Trophoblast cell (in vitro differentiated cells and primary cell): ENCODE measurements around the gene ZYX.

ENCODE experiments used
- DNase-seq, 2 donors: peaks; one replicate each; pipeline ENCODE4 v3.0.0-alpha.2; 2016
- H2AFZ ChIP-seq: 2 replicates; pipeline ENCODE4 v1.6.1; 2013; ENCODE audit warnings: low read length, moderate library complexity, mild to moderate bottlenecking; ENCODE audit not compliant: insufficient read depth, poor library complexity
- H2AK5ac ChIP-seq: 2 replicates; pipeline ENCODE4 v1.6.1; 2013; ENCODE audit warnings: mild to moderate bottlenecking, low read length
- H2BK120ac ChIP-seq: 2 replicates; pipeline ENCODE4 v1.6.1; 2013; ENCODE audit warnings: low read length, mild to moderate bottlenecking, moderate library complexity; ENCODE audit not compliant: insufficient read depth, poor library complexity
- H2BK12ac ChIP-seq: 2 replicates; pipeline ENCODE4 v1.6.1; 2013; ENCODE audit warnings: mild to moderate bottlenecking, low read length, moderate library complexity
- H2BK5ac ChIP-seq: 2 replicates; pipeline ENCODE4 v1.6.1; 2013; ENCODE audit warnings: low read length, low read depth, moderate library complexity, mild to moderate bottlenecking; ENCODE audit not compliant: poor library complexity
- H3K14ac ChIP-seq: 2 replicates; pipeline ENCODE4 v1.6.1; 2013; ENCODE audit warnings: mild to moderate bottlenecking, low read length
- H3K18ac ChIP-seq: 2 replicates; pipeline ENCODE4 v1.6.1; 2013; ENCODE audit warnings: mild to moderate bottlenecking, low read length
- H3K23ac ChIP-seq: 2 replicates; pipeline ENCODE4 v1.6.1; 2013; ENCODE audit warnings: low read length
- H3K27ac ChIP-seq: 2 replicates; pipeline ENCODE4 v1.5.1; 2013; ENCODE audit warnings: low read depth, mild to moderate bottlenecking, inconsistent platforms, low read length, moderate library complexity
- H3K27me3 ChIP-seq: 2 replicates; pipeline ENCODE4 v1.6.1; 2013; ENCODE audit warnings: inconsistent platforms, mild to moderate bottlenecking, low read length, moderate library complexity; ENCODE audit not compliant: insufficient read depth
- H3K36me3 ChIP-seq, 2 experiments: 1 replicate in 1 of 2; 2 replicates in 1 of 2; pipeline ENCODE4 v1.6.1; 2013; ENCODE audit warnings: low read length in 2 of 2, mild to moderate bottlenecking in 2 of 2, moderate library complexity in 1 of 2; ENCODE audit not compliant: insufficient read depth in 2 of 2, control insufficient read depth in 1 of 2
- H3K4ac ChIP-seq: 2 replicates; pipeline ENCODE4 v1.6.1; 2013; ENCODE audit warnings: low read depth, mild to moderate bottlenecking, low read length, moderate library complexity
- H3K4me1 ChIP-seq, 2 experiments: 1 replicate in 1 of 2; 2 replicates in 1 of 2; pipeline ENCODE4 v1.6.1; 2013; ENCODE audit warnings: low read length in 2 of 2, mild to moderate bottlenecking in 2 of 2, moderate library complexity in 1 of 2; ENCODE audit not compliant: insufficient read depth in 2 of 2, control insufficient read depth in 1 of 2
- H3K4me2 ChIP-seq: 2 replicates; pipeline ENCODE4 v1.6.1; 2013; ENCODE audit warnings: inconsistent platforms, mild to moderate bottlenecking, low read length, moderate library complexity
- H3K4me3 ChIP-seq: 2 replicates; pipeline ENCODE4 v1.5.1; 2013; ENCODE audit warnings: mild to moderate bottlenecking, low read depth, low read length, inconsistent platforms
- H3K79me1 ChIP-seq: one replicate; pipeline ENCODE4 v1.6.1; 2013; ENCODE audit warnings: low read length
- H3K79me2 ChIP-seq: 2 replicates; pipeline ENCODE4 v1.6.1; 2013; ENCODE audit warnings: low read length, mild to moderate bottlenecking; ENCODE audit not compliant: control insufficient read depth, insufficient read depth, poor library complexity
- H3K9ac ChIP-seq: 2 replicates; pipeline ENCODE4 v1.6.1; 2013; ENCODE audit warnings: mild to moderate bottlenecking, low read length
- H3K9me3 ChIP-seq: 2 replicates; pipeline ENCODE4 v1.6.1; 2013; ENCODE audit warnings: low read depth, mild to moderate bottlenecking, control low read depth, inconsistent platforms, low read length; ENCODE audit not compliant: insufficient read depth
- H4K12ac ChIP-seq: 2 replicates; pipeline ENCODE4 v1.6.1; 2013; ENCODE audit warnings: low read depth, mild to moderate bottlenecking, low read length, moderate library complexity
- H4K8ac ChIP-seq: 2 replicates; pipeline ENCODE4 v1.6.1; 2013; ENCODE audit warnings: low read depth, mild to moderate bottlenecking, low read length, moderate library complexity
- H4K91ac ChIP-seq: one replicate; pipeline ENCODE4 v1.6.1; 2013; ENCODE audit warnings: low read depth, mild to moderate bottlenecking, low read length, moderate library complexity
- WGBS: extraction: QIAGEN DNeasy Blood & Tissue Kit; methylation state at CpG from one replicate; pipeline ENCODE4 v1.1.7; 2013; ENCODE audit warnings: missing lambda C conversion rate; ENCODE audit not compliant: insufficient read length, insufficient coverage; ENCODE audit errors: extremely low coverage; 5-methylcytosine and 5-hydroxymethylcytosine counted together

The ZYX gene

DNA sequence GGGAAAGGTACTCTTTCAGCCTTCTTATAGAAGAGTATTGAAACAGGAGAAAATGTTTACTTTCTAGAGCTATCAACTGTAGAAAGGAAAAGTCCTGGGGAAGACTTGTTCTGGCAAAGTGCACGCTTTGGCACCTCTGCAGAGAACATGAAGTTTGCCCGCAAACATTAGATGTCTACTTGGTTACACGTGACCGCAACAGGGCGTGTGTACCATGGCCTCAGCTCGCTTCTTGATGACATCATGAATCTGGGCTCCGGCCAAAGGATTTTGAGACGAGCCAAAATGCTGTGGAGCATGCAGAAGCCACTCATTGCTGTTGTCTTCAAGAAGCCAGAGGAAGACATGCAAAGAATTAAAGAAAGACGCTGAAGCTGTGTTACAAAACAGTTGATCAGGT lies 53.5 kb downstream of the ZYX start:
- Histone ChIP-seq H2BK12ac (no peak overlapping the region), H3K27me3 (no peaks in the 10 kb centered on the region), H2BK5ac (no peak overlapping the region), H2AK5ac (no peak overlapping the region), H4K12ac (no peak overlapping the region), H3K4me3 (no peak overlapping the region), H2BK120ac (no peak overlapping the region), H2AFZ (no peak overlapping the region), H3K79me2 (no peaks in the 10 kb centered on the region), H3K79me1 (no peaks in the 10 kb centered on the region), H3K18ac (no peak overlapping the region), H3K4ac (no peak overlapping the region), H3K36me3 (no peaks in the 10 kb centered on the region), H3K9ac (no peak overlapping the region), H3K4me1 (no peaks in the 10 kb centered on the region), H3K4me2 (no peak overlapping the region), H4K8ac (no peak overlapping the region), H3K23ac (no peak overlapping the region), H3K9me3 (no peaks in the 10 kb centered on the region), H3K27ac (no peak overlapping the region), H3K14ac (no peak overlapping the region), H4K91ac (no peak overlapping the region)
- no CpG with 5 or more reads among the region's 9 CpGs for WGBS
- no peak for DNase-seq

DNA sequence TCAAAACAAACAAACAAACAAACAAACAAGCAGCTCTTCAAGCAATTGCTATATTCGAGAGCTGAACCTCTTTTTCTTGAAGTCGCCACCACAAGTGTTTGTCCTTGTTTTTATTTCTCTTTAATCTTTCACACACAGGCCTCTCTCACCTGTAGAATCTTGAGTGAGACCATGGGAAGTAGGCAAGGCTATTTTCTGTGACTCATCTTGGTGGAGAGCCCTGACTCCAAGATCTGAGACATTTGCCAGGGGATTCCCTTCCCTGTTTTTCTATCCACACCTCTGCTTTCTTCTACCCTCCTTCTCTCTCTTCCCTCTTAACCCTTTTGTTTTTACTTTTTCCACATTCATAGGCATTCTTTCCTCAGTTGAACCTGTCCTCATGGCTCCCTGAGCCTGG lies 54.1 kb downstream of the ZYX start:
- Histone ChIP-seq H3K23ac (no peak overlapping the region), H3K27ac (no peak overlapping the region), H2AFZ (no peak overlapping the region), H3K4me3 (no peak overlapping the region), H4K91ac (no peak overlapping the region), H3K14ac (no peak overlapping the region), H3K4ac (no peak overlapping the region), H3K4me2 (no peak overlapping the region), H3K9me3 (no peaks in the 10 kb centered on the region), H3K79me2 (no peaks in the 10 kb centered on the region), H3K9ac (no peak overlapping the region), H2AK5ac (no peak overlapping the region), H2BK12ac (no peak overlapping the region), H4K8ac (no peak overlapping the region), H3K36me3 (no peaks in the 10 kb centered on the region), H3K79me1 (no peaks in the 10 kb centered on the region), H4K12ac (no peak overlapping the region), H3K18ac (no peak overlapping the region), H2BK120ac (no peak overlapping the region), H3K4me1 (no peaks in the 10 kb centered on the region), H2BK5ac (no peak overlapping the region), H3K27me3 (no peaks in the 10 kb centered on the region)
- no CpG with 5 or more reads among the region's 2 CpGs for WGBS
- DNase-seq, result no peak

DNA sequence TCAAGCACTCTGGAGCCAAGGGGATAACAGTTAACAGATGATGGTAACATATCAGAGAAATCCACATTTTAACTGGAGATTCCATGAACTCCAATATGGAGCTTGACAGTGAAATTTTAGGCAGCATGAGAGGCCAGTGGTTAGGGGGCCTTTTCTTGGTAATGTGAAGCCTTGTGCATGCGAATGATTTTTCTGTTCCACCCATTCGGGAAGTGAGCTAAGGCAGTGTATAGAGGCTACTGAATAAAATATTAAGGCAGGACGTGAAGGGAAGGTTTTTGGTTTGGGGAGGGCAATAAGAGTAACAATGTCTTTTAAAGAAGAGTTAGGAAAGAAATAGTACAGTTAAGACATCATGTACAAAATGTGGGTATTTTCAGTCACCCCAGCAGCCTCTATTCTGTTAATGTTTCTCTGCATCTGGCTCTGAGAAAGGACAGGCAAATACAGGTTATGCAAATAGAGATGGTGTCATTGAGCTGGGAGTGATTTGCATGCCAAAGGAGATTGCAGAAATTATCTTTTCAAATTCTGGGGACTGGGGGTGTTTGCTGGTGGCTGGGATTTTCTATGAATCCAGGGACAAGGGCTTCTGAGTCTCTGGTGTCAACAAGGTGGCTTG lies 55.3 kb downstream of the ZYX start:
- Histone ChIP-seq H3K4me1 (no peaks in the 10 kb centered on the region), H2AFZ (no peak overlapping the region), H3K79me1 (no peaks in the 10 kb centered on the region), H2BK5ac (no peak overlapping the region), H3K27ac (no peak overlapping the region), H3K18ac (no peak overlapping the region), H3K4me2 (no peak overlapping the region), H3K27me3 (no peaks in the 10 kb centered on the region), H4K8ac (no peak overlapping the region), H2BK12ac (no peak overlapping the region), H4K91ac (no peak overlapping the region), H3K14ac (no peak overlapping the region), H3K4ac (no peak overlapping the region), H3K9ac (no peak overlapping the region), H3K9me3 (no peaks in the 10 kb centered on the region), H3K36me3 (no peaks in the 10 kb centered on the region), H4K12ac (no peak overlapping the region), H2AK5ac (no peak overlapping the region), H3K79me2 (no peaks in the 10 kb centered on the region), H3K23ac (no peak overlapping the region), H3K4me3 (no peak overlapping the region), H2BK120ac (no peak overlapping the region)
- WGBS, result no CpG with 5 or more reads among the region's 3 CpGs
- no peak for DNase-seq

DNA sequence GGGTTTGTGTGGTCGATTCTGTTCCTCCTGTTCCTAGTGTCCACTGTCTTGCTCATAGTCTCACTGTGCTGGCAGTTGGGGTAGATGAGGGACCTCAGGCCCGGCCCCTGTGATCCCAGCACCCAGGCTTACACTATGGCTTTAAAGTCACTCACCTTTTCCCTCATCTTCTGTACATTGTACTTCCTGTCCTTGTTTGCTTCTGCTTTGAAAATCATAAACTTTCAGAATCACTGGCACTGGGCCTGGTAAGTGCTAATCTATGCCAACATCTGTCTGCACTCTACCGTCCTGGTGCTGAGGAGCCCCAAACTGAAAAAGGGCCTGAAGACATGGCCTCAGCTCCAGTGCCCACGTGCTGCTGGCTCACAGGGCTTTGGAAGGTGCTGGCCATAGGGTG lies 56.4 kb downstream of the ZYX start:
- Histone ChIP-seq H3K14ac (no peak overlapping the region), H4K12ac (no peak overlapping the region), H3K4me1 (no peaks in the 10 kb centered on the region), H2AK5ac (no peak overlapping the region), H2BK5ac (no peak overlapping the region), H3K9ac (no peak overlapping the region), H3K23ac (no peak overlapping the region), H2BK12ac (no peak overlapping the region), H3K36me3 (no peaks in the 10 kb centered on the region), H2BK120ac (no peak overlapping the region), H4K8ac (no peak overlapping the region), H3K79me1 (no peaks in the 10 kb centered on the region), H3K4me2 (no peak overlapping the region), H3K27me3 (no peaks in the 10 kb centered on the region), H3K18ac (no peak overlapping the region), H4K91ac (no peak overlapping the region), H3K79me2 (no peaks in the 10 kb centered on the region), H3K4me3 (no peak overlapping the region), H3K27ac (no peak overlapping the region), H2AFZ (no peak overlapping the region), H3K4ac (no peak overlapping the region), H3K9me3 (no peaks in the 10 kb centered on the region)
- WGBS, result no CpG with 5 or more reads among the region's 4 CpGs
- DNase-seq, result no peak
